SU-DHL-6 (cell line): ENCODE data around the gene TLR9.
A peak's percentile ranks its signal among the peaks of the same experiment; 100 is the strongest.

ENCODE experiments used
- H2AFZ ChIP-seq: fragments of 200-600 bp; sonication (generic); 2 replicates; pipeline ENCODE4 v1.6.1; 2014; ENCODE audit warnings: low read depth, mild to moderate bottlenecking, moderate library complexity, mixed read lengths, antibody characterized with exemption, low read length; ENCODE audit not compliant: severe bottlenecking
- H3F3A ChIP-seq: fragments of 200-600 bp; shearing (Covaris generic); 2 replicates; pipeline ENCODE4 v1.6.0; 2016; ENCODE audit warnings: antibody characterized with exemption, mild to moderate bottlenecking; ENCODE audit not compliant: insufficient read depth
- H3K27ac ChIP-seq: fragments of 200-600 bp; sonication (generic); 2 replicates; pipeline ENCODE4 v1.5.1; 2016; ENCODE audit warnings: low read depth, mild to moderate bottlenecking, low read length, moderate library complexity, mixed read lengths
- H3K27me3 ChIP-seq: fragments of 200-600 bp; sonication (generic), shearing (Covaris generic); 2 replicates; pipeline ENCODE4 v1.6.0; 2014; ENCODE audit warnings: mild to moderate bottlenecking, low read length
- H3K36me3 ChIP-seq: fragments of 200-600 bp; sonication (generic); 2 replicates; pipeline ENCODE4 v1.6.1; 2014; ENCODE audit warnings: mild to moderate bottlenecking, low read length, mixed read lengths
- H3K4me2 ChIP-seq: fragments of 300-600, 200-600 bp; shearing (Covaris generic), sonication (generic); 2 replicates; pipeline ENCODE4 v1.6.0; 2014; ENCODE audit warnings: low read length, low read depth, mild to moderate bottlenecking; ENCODE audit not compliant: poor library complexity, severe bottlenecking
- H3K4me3 ChIP-seq: fragments of 200-600 bp; sonication (generic); 2 replicates; pipeline ENCODE4 v1.5.1; 2014; ENCODE audit warnings: antibody characterized with exemption, low read length, mild to moderate bottlenecking, mixed read lengths; ENCODE audit not compliant: insufficient read depth, poor library complexity, severe bottlenecking
- H3K79me2 ChIP-seq: fragments of 200-600 bp; sonication (generic); 2 replicates; pipeline ENCODE4 v1.6.1; 2014; ENCODE audit warnings: mild to moderate bottlenecking, low read length, moderate library complexity; ENCODE audit not compliant: insufficient read depth
- H3K9ac ChIP-seq: fragments of 200-600 bp; sonication (generic); 2 replicates; pipeline ENCODE4 v1.7.0; 2014; ENCODE audit warnings: mild to moderate bottlenecking, low read length
- H3K9me2 ChIP-seq: fragments of 200-600 bp; sonication (generic); replicated peaks from 2 replicates; pipeline ENCODE4 v1.6.1; 2014; ENCODE audit warnings: low read length; ENCODE audit not compliant: insufficient read depth
- H3K9me3 ChIP-seq: fragments of 200-600 bp; sonication (generic); 2 replicates; pipeline ENCODE4 v1.6.1; 2014; ENCODE audit warnings: low read length, mixed read lengths; ENCODE audit not compliant: insufficient read depth
- H4K20me1 ChIP-seq: fragments of 200-600 bp; sonication (generic); 2 replicates; pipeline ENCODE4 v1.6.1; 2014; ENCODE audit warnings: low read depth, mild to moderate bottlenecking, antibody characterized with exemption, low read length, moderate library complexity, mixed read lengths
- CTCF ChIP-seq: fragments of 200-600 bp; sonication (generic); IDR thresholded peaks from one replicate; pipeline ENCODE4 v1.5.1; 2017; ENCODE audit warnings: antibody characterized with exemption, mild to moderate bottlenecking, low read length, moderate library complexity; ENCODE audit not compliant: insufficient read depth, poor library complexity, severe bottlenecking
- EZH2phosphoT487 ChIP-seq: fragments of 200-600 bp; sonication (generic), shearing (Covaris generic); conservative IDR thresholded peaks from 2 replicates; pipeline ENCODE4 v1.6.1; 2018; ENCODE audit warnings: mild to moderate bottlenecking, antibody characterized with exemption, low read length, moderate library complexity, mixed read lengths

Gene TLR9

GRCh38 chr3:52227766-52228165 is 2.3 kb upstream of the TLR9 start:
- Histone ChIP-seq H3K27ac (no peak overlapping the region), H3K4me2 (no peak overlapping the region), H2AFZ (no peak overlapping the region), H3K4me3 (no peak overlapping the region), H4K20me1 (no peaks in the 10 kb centered on the region), H3K27me3 (no peaks in the 10 kb centered on the region), H3K9ac (no peak overlapping the region), H3K9me3 (no peaks in the 10 kb centered on the region), H3F3A (peaks cover 12% of the 10 kb centered on the region), H3K36me3 (no peaks in the 10 kb centered on the region), H3K79me2 (peaks cover 22% of the 10 kb centered on the region), H3K9me2 (no peaks in the 10 kb centered on the region)
- TF ChIP-seq CTCF: no peak
- TF ChIP-seq EZH2phosphoT487: no peak

GRCh38 chr3:52227117-52227516 is 1.7 kb upstream of the TLR9 start:
- Histone ChIP-seq H3K9ac (no peak overlapping the region), H3K4me2 (no peak overlapping the region), H3K79me2 (peaks cover 24% of the 10 kb centered on the region), H3K4me3 (no peak overlapping the region), H3K27me3 (no peaks in the 10 kb centered on the region), H3K27ac (peak overlapping the region; percentile 89), H3F3A (peaks cover 12% of the 10 kb centered on the region), H4K20me1 (no peaks in the 10 kb centered on the region), H3K9me2 (no peaks in the 10 kb centered on the region), H2AFZ (no peak overlapping the region), H3K36me3 (no peaks in the 10 kb centered on the region), H3K9me3 (no peaks in the 10 kb centered on the region)
- peak; percentile 31 for TF ChIP-seq CTCF
- TF ChIP-seq EZH2phosphoT487: no peak

GRCh38 chr3:52226229-52226817 is 878 bp upstream of the TLR9 start:
- no peaks in the 10 kb centered on the region for H3K9me3 ChIP-seq
- H3K9ac ChIP-seq: peak overlapping the region; percentile 79
- no peaks in the 10 kb centered on the region for H3K36me3 ChIP-seq
- H3K79me2 ChIP-seq: peaks cover 28% of the 10 kb centered on the region
- peaks cover 12% of the 10 kb centered on the region for H3F3A ChIP-seq
- H3K27ac ChIP-seq: peak overlapping the region; percentile 89
- no peak overlapping the region for H2AFZ ChIP-seq
- TF ChIP-seq CTCF: no peak
- TF ChIP-seq EZH2phosphoT487: no peak
- H3K27me3 ChIP-seq: no peaks in the 10 kb centered on the region
- H4K20me1 ChIP-seq: no peaks in the 10 kb centered on the region
- peak overlapping the region; percentile 83 for H3K4me2 ChIP-seq
- no peaks in the 10 kb centered on the region for H3K9me2 ChIP-seq
- no peak overlapping the region for H3K4me3 ChIP-seq
